Measurements from ENCODE around the gene RING1.

RING1 gene

DNA sequence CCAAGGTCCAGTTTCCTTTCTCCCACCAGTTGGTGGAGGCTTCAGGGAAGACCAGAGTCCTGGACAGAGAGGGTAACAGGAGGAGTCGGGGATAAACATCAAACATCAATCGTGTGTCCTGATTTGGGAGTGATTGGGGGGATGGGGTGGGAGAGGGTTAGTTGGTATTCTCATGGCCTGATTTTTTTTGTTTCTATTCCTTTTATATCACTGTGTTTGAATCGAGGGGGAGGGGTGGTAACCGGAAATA lies 4.2 kb upstream of the RING1 start:
- TF ChIP-seq, protein P1, sequence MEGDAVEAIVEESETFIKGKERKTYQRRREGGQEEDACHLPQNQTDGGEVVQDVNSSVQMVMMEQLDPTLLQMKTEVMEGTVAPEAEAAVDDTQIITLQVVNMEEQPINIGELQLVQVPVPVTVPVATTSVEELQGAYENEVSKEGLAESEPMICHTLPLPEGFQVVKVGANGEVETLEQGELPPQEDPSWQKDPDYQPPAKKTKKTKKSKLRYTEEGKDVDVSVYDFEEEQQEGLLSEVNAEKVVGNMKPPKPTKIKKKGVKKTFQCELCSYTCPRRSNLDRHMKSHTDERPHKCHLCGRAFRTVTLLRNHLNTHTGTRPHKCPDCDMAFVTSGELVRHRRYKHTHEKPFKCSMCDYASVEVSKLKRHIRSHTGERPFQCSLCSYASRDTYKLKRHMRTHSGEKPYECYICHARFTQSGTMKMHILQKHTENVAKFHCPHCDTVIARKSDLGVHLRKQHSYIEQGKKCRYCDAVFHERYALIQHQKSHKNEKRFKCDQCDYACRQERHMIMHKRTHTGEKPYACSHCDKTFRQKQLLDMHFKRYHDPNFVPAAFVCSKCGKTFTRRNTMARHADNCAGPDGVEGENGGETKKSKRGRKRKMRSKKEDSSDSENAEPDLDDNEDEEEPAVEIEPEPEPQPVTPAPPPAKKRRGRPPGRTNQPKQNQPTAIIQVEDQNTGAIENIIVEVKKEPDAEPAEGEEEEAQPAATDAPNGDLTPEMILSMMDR (IDR thresholded peaks at IDR 0.05; ENCODE audit: insufficient read depth, low read depth, low read length, missing control alignments) = no peak
- no peak overlapping the region for H3K4me3 ChIP-seq (ENCODE audit: low read depth, low read length)
- no peak for DNase-seq (ENCODE audit: low read depth)

DNA sequence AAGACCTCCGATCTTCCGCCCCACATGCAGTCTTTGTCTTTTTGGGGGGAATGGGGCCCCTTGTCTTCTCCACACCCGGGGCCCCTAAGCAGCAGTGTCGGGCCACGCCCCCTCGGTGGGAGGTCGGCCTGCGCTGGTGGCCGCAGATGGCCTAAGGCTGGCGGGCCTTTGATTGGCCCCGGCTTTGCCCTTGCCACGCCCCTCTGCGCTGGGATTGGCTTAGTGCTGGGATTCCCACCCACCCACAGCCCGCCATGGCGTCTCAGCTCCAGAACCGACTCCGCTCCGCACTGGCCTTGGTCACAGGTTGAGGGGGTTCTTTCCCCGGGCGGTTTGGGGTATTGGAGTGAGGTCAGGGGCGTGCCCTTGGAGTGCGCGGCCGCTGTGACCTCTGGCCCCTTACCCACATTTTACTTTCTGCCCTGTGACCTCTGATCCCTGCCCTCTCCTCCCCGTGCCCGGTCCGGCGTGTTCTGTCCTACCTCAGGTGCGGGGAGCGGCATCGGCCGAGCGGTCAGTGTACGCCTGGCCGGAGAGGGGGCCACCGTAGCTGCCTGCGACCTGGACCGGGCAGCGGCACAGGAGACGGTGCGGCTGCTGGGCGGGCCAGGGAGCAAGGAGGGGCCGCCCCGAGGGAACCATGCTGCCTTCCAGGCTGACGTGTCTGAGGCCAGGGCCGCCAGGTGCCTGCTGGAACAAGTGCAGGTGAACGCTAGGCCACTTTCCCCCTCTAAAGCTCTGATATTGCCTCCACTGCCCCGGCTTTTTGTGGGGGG lies 3.7 kb upstream of the RING1 start, which contains the start of gene HSD17B8:
HSD17B8 (plus strand) TSS at position 241 of the 776 bp plus-strand sequence; CDS start at position 255, 14 bp downstream.
- TF ChIP-seq, protein P1 (IDR thresholded peaks at IDR 0.05; ENCODE audit: insufficient read depth, low read depth, low read length, missing control alignments) = no peak
- peak within 1 kb of the TSS; percentile 66 for H3K4me3 ChIP-seq (ENCODE audit: low read depth, low read length)
- DNase-seq (ENCODE audit: low read depth) = peak; percentile 94

DNA sequence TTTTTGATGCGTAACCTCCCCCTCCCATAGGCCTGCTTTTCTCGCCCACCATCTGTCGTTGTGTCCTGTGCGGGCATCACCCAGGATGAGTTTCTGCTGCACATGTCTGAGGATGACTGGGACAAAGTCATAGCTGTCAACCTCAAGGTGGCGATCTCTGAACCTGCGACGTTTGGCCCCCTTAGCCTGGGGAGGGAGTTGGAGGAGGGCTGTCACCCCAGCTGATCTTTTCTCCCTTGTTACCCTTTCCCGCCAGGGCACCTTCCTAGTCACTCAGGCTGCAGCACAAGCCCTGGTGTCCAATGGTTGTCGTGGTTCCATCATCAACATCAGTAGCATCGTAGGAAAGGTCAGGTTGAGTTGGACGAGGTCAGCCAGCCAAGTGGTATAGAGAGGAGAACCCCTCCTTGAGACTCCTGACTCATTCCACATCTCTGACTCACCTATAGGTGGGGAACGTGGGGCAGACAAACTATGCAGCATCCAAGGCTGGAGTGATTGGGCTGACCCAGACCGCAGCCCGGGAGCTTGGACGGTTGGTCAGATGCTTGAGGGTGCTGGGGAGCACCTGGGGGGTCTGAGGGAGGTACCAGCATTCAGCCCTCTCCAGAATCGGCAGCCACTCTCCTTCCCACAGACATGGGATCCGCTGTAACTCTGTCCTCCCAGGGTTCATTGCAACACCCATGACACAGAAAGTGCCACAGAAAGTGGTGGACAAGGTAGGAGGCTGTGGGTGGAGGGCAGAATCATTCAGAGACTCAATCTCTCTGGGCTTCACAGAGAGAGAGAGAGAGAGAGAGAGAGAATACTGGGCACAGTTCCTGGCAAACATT lies 2.9 kb upstream of the RING1 start:
- DNase-seq (ENCODE audit: low read depth) = peak; percentile 53
- H3K4me3 ChIP-seq (ENCODE audit: low read depth, low read length) = peak overlapping the region; percentile 66
- TF ChIP-seq, protein P1 (IDR thresholded peaks at IDR 0.05; ENCODE audit: insufficient read depth, low read depth, low read length, missing control alignments) = no peak

DNA sequence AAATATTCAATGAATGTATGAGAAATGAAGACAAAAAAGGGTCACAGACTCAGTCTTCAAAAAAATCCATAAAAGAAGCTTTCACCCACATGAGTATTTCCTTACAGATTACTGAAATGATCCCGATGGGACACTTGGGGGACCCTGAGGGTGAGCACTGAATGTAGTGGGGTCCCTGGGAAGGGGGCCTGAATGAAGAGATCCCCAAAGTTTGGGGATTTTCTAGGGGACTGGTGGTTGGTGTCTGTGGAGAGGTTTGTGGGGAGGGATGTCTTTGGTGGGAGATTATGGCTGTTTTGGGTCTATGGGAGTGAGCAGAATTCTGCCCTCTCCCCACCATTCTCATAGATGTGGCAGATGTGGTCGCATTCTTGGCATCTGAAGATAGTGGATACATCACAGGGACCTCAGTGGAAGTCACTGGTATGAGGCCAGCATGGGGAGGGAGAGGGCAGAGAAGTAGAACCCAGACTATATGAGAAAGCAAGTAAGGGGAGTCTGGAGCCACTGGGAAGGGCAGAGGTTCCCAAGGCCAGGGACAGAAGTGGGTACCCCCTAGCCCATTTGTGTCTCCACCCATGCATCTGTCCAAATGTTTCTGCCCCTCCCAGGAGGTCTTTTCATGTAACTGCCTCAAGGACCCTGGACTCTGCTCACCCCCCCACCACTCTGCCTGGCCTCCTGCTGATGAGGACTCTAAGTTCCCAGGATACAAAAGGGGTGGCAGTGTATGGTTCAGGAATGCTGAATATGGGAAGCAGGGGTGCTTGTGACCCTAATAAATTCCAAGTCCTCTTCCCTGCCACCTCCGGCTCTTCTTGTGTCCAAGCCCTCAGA lies 2.1 kb upstream of the RING1 start:
- no peak for DNase-seq (ENCODE audit: low read depth)
- TF ChIP-seq, protein P1 (IDR thresholded peaks at IDR 0.05; ENCODE audit: insufficient read depth, low read depth, low read length, missing control alignments) = no peak
- H3K4me3 ChIP-seq (ENCODE audit: low read depth, low read length) = no peak overlapping the region

DNA sequence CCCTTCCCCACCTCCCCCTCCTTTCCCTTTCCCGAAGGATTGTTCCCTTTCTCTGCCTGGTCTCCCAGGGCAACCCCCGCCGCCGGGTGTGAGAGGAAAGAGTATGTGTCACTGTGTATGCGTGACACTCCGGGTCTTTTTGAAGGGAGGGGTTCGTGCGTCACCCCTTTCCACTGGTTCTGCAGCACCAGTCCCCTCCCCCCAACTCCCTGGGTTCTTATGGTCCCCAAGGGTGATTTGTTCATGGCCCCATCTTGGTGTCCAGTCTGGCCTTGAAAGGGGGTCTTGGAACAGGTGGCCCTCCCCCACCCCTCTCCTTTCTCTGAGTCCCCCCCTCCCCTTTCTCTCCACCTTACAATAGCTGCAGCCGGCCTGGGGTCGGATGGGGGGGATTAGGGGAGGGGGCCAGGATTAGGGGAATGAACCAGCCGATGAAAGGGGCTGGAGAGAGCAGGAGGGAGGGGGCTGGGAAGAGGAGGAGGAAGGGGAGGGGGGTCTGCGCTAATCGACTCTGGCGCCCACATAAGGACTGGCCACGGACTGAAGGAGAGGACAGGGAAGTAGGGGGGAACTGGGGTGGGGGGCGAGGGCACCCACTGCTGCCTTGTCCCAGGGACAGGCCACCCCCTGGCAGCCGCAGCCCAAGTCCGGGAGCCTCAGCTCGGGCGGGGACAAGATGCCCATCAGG lies 1.3 kb upstream of the RING1 start:
- TF ChIP-seq, protein P1 (IDR thresholded peaks at IDR 0.05; ENCODE audit: insufficient read depth, low read depth, low read length, missing control alignments) = no peak
- DNase-seq (ENCODE audit: low read depth) = no peak

DNA sequence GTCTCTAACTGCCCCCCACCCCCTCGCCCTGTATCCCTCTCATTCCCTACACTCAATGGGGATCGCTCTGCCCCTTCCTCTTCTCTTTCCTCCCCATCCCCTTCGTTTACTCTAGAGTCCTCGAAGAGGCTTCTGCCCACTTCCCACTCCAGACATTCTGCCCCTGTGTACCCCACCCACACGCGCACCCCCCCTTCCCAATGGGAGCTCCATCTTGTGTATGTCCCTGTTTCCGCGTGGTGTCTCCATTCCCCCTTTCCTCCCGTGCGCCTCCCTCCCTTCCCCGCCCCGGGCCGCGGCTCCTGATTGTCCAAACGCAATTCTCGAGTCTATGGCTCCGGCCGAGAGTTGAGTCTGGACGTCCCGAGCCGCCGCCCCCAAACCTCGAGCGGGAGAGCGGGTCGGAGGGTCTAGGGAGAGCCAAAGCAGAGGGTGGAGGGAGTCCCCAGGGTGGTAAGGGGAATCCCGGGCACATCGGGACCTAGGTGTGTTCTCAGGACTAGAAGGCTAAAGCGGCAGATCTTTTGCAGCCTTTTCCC lies 679 bp upstream of the RING1 start:
- TF ChIP-seq, protein P1 (IDR thresholded peaks at IDR 0.05; ENCODE audit: insufficient read depth, low read depth, low read length, missing control alignments) = no peak
- DNase-seq (ENCODE audit: low read depth) = no peak
- peak overlapping the region; percentile 93 for H3K4me3 ChIP-seq (ENCODE audit: low read depth, low read length)

More for the DNA sequence above, 1.3 kb upstream of the RING1 start:
- peak overlapping the region; percentile 93; the same call in 1 of the 2 replicates for H3K4me3 ChIP-seq (ENCODE audit: low read depth, low read length)
